Measurements from ENCODE around the gene CORO1C. TPM values are rescaled to one million over a fixed set of nuclear protein-coding genes. Genes with fewer than 3 reads are reported as not detected.

The CORO1C gene
- total and polyA plus RNA-seq, 2 experiments from 2014 or later, result 170 to 403 TPM

- no peak for DNase-seq
- no peaks in the 10 kb centered on the region for H3K9me3 ChIP-seq (ENCODE audit: low read depth)
- no peak overlapping the region for H3K9ac ChIP-seq
- H3K36me3 ChIP-seq (ENCODE audit: low read depth), result no peaks in the 10 kb centered on the region
- H3K4me3 ChIP-seq, result no peak overlapping the region
- in situ Hi-C loops (cut with MboI), result no loop called here
- H2AFZ ChIP-seq, result no peak overlapping the region
- peaks cover 28% of the 10 kb centered on the region for H3K4me1 ChIP-seq (ENCODE audit: insufficient read depth)
- peaks cover 27% of the 10 kb centered on the region for H3F3A ChIP-seq (ENCODE audit: insufficient read depth)
- WGBS, 2 experiments (ENCODE audit: low coverage in 1 of 2, low lambda C conversion rate in 2 of 2, missing lambda C conversion rate in 2 of 2), result 90 to 91% methylated on average over 15 of the region's 15 CpGs
- no peaks in the 10 kb centered on the region for H3K9me2 ChIP-seq (ENCODE audit: insufficient read depth)
- H3K27me3 ChIP-seq (replicated peaks; ENCODE audit: insufficient read depth), result no peaks in the 10 kb centered on the region
- no peak for TF ChIP-seq EZH2phosphoT487 (IDR thresholded peaks at IDR 0.05; ENCODE audit: insufficient read depth, low read depth)
- TF ChIP-seq EZH2 (IDR thresholded peaks at IDR 0.05; ENCODE audit: insufficient read depth, poor library complexity, severe bottlenecking), result no peak
- H4K20me1 ChIP-seq (ENCODE audit: insufficient read depth), result no peaks in the 10 kb centered on the region
- no peak overlapping the region for H3K4me2 ChIP-seq (ENCODE audit: unreplicated experiment)
- H3K27ac ChIP-seq, result peak overlapping the region; percentile 78; the same call in 1 of the 2 replicates
- no peaks in the 10 kb centered on the region for H3K79me2 ChIP-seq (ENCODE audit: insufficient read depth)
Observed at GRCh38 chr12:108610856-108611605, 120.3 kb downstream of the CORO1C start.

GRCh38 chr12:108610336-108610815, 120.9 kb downstream of the CORO1C start:
- Histone ChIP-seq H3K27me3 (replicated peaks; ENCODE audit: insufficient read depth) (no peaks in the 10 kb centered on the region), H3K79me2 (ENCODE audit: insufficient read depth) (no peaks in the 10 kb centered on the region), H2AFZ (no peak overlapping the region), H3K4me1 (ENCODE audit: insufficient read depth) (peaks cover 28% of the 10 kb centered on the region), H3K4me3 (no peak overlapping the region), H3K9ac (peak overlapping the region; percentile 31; the same call in 1 of the 2 replicates), H4K20me1 (ENCODE audit: insufficient read depth) (no peaks in the 10 kb centered on the region), H3F3A (ENCODE audit: insufficient read depth) (peaks cover 27% of the 10 kb centered on the region), H3K36me3 (ENCODE audit: low read depth) (no peaks in the 10 kb centered on the region), H3K4me2 (ENCODE audit: unreplicated experiment) (peak overlapping the region; percentile 40), H3K9me2 (ENCODE audit: insufficient read depth) (no peaks in the 10 kb centered on the region), H3K27ac (no peak overlapping the region), H3K9me3 (ENCODE audit: low read depth) (no peaks in the 10 kb centered on the region)
- no peak for DNase-seq
- in situ Hi-C loops (cut with MboI), result no loop called here
- 86 to 91% methylated on average over 8 of the region's 8 CpGs for WGBS, 2 experiments (ENCODE audit: low coverage in 1 of 2, low lambda C conversion rate in 2 of 2, missing lambda C conversion rate in 2 of 2)
- TF ChIP-seq EZH2phosphoT487 (IDR thresholded peaks at IDR 0.05; ENCODE audit: insufficient read depth, low read depth) (no peak), EZH2 (IDR thresholded peaks at IDR 0.05; ENCODE audit: insufficient read depth, poor library complexity, severe bottlenecking) (no peak)

GRCh38 chr12:108609537-108610335, 121.6 kb downstream of the CORO1C start:
- WGBS, 2 experiments (ENCODE audit: low coverage in 1 of 2, low lambda C conversion rate in 2 of 2, missing lambda C conversion rate in 2 of 2), result 18% methylated on average over 19 to 21 of the region's 21 CpGs
- Histone ChIP-seq H3K9ac (peak overlapping the region; percentile 31; the same call in 1 of the 2 replicates), H3K79me2 (ENCODE audit: insufficient read depth) (no peaks in the 10 kb centered on the region), H3K4me2 (ENCODE audit: unreplicated experiment) (peak overlapping the region; percentile 40), H4K20me1 (ENCODE audit: insufficient read depth) (no peaks in the 10 kb centered on the region), H3K27me3 (replicated peaks; ENCODE audit: insufficient read depth) (no peaks in the 10 kb centered on the region), H3K4me1 (ENCODE audit: insufficient read depth) (peaks cover 28% of the 10 kb centered on the region), H2AFZ (0 out of 2 replicates have a peak overlapping the region, but pooled peaks have one; percentile 35), H3K9me3 (ENCODE audit: low read depth) (no peaks in the 10 kb centered on the region), H3K36me3 (ENCODE audit: low read depth) (no peaks in the 10 kb centered on the region), H3K9me2 (ENCODE audit: insufficient read depth) (no peaks in the 10 kb centered on the region), H3F3A (ENCODE audit: insufficient read depth) (peaks cover 27% of the 10 kb centered on the region), H3K27ac (peak overlapping the region; percentile 42), H3K4me3 (no peak overlapping the region)
- TF ChIP-seq EZH2 (IDR thresholded peaks at IDR 0.05; ENCODE audit: insufficient read depth, poor library complexity, severe bottlenecking) (no peak), EZH2phosphoT487 (IDR thresholded peaks at IDR 0.05; ENCODE audit: insufficient read depth, low read depth) (no peak)
- in situ Hi-C loops (cut with MboI), result no loop called here
- peak; percentile 93 for DNase-seq

GRCh38 chr12:108608616-108609015, 122.7 kb downstream of the CORO1C start:
- H3K9me3 ChIP-seq (ENCODE audit: low read depth), result no peaks in the 10 kb centered on the region
- peaks cover 28% of the 10 kb centered on the region for H3K4me1 ChIP-seq (ENCODE audit: insufficient read depth)
- H3K4me2 ChIP-seq (ENCODE audit: unreplicated experiment), result no peak overlapping the region
- H4K20me1 ChIP-seq (ENCODE audit: insufficient read depth), result no peaks in the 10 kb centered on the region
- H3K9ac ChIP-seq, result no peak overlapping the region
- no peak overlapping the region for H3K4me3 ChIP-seq
- H3F3A ChIP-seq (ENCODE audit: insufficient read depth), result peaks cover 27% of the 10 kb centered on the region
- 82 to 84% methylated on average over 5 of the region's 5 CpGs for WGBS, 2 experiments (ENCODE audit: low coverage in 1 of 2, low lambda C conversion rate in 2 of 2, missing lambda C conversion rate in 2 of 2)
- in situ Hi-C loops (cut with MboI), result no loop called here
- H2AFZ ChIP-seq, result no peak overlapping the region
- H3K79me2 ChIP-seq (ENCODE audit: insufficient read depth), result no peaks in the 10 kb centered on the region
- no peaks in the 10 kb centered on the region for H3K27me3 ChIP-seq (replicated peaks; ENCODE audit: insufficient read depth)
- no peaks in the 10 kb centered on the region for H3K9me2 ChIP-seq (ENCODE audit: insufficient read depth)
- TF ChIP-seq EZH2 (IDR thresholded peaks at IDR 0.05; ENCODE audit: insufficient read depth, poor library complexity, severe bottlenecking), result no peak
- no peak for TF ChIP-seq EZH2phosphoT487 (IDR thresholded peaks at IDR 0.05; ENCODE audit: insufficient read depth, low read depth)
- DNase-seq, result no peak
- no peaks in the 10 kb centered on the region for H3K36me3 ChIP-seq (ENCODE audit: low read depth)
- H3K27ac ChIP-seq, result no peak overlapping the region
